ENCODE data around the gene IFIT3.
"Not testable (repeated sequence)": the region's sequence is repeated elsewhere in the genome, so short reads cannot be mapped to it uniquely, and the experiment has no call there.

IFIT3 gene

GRCh38 chr10:89336241-89336640 lies 8.4 kb downstream of the IFIT3 start:
- no peak for DNase-seq

- DNase-seq, result no peak
These were observed 9.7 kb downstream of the IFIT3 start for GRCh38 chr10:89337484-89337883.

GRCh38 chr10:89338713-89339112 lies 10.9 kb downstream of the IFIT3 start:
- DNase-seq, result no peak

GRCh38 chr10:89339875-89340274 lies 12.1 kb downstream of the IFIT3 start:
- DNase-seq, result no peak

- no peak for DNase-seq
These were observed 13.9 kb downstream of the IFIT3 start for GRCh38 chr10:89341649-89342048.

- peak; percentile 37 for DNase-seq
These were observed 14.6 kb downstream of the IFIT3 start for GRCh38 chr10:89342206-89342958.

GRCh38 chr10:89343089-89343767 lies 15.4 kb downstream of the IFIT3 start:
- no peak for DNase-seq

- no peak for DNase-seq
These were observed 16.4 kb downstream of the IFIT3 start for GRCh38 chr10:89344156-89344555.

GRCh38 chr10:89345367-89346000 lies 17.7 kb downstream of the IFIT3 start:
- DNase-seq, result no peak

GRCh38 chr10:89346405-89347254 lies 18.8 kb downstream of the IFIT3 start:
- DNase-seq, result no peak

GRCh38 chr10:89347701-89348457 lies 20.1 kb downstream of the IFIT3 start:
- no peak for DNase-seq

GRCh38 chr10:89348481-89348880 lies 20.7 kb downstream of the IFIT3 start:
- DNase-seq, result no peak

GRCh38 chr10:89348975-89349374 lies 21.2 kb downstream of the IFIT3 start:
- DNase-seq, result no peak

- not testable (repeated sequence) for DNase-seq
These were observed 23.0 kb downstream of the IFIT3 start for GRCh38 chr10:89350631-89351315.

GRCh38 chr10:89351412-89351779 lies 23.6 kb downstream of the IFIT3 start:
- no peak for DNase-seq

- peak; percentile 59 for DNase-seq
These were observed 24.2 kb downstream of the IFIT3 start for GRCh38 chr10:89351780-89352597.

- DNase-seq, result no peak
These were observed 25.0 kb downstream of the IFIT3 start for GRCh38 chr10:89352802-89353201.

- DNase-seq, result no peak
These were observed 27.7 kb downstream of the IFIT3 start for GRCh38 chr10:89355394-89355931.

- no peak for DNase-seq
These were observed 29.3 kb downstream of the IFIT3 start for GRCh38 chr10:89357096-89357495.

GRCh38 chr10:89357975-89358374 lies 30.2 kb downstream of the IFIT3 start:
- no peak for DNase-seq

Measured in eye (tissue), 1 donor.